Measurements from ENCODE around the gene CCT7. TPM values are rescaled to one million over a fixed set of nuclear protein-coding genes. Genes with fewer than 3 reads are reported as not detected.

The CCT7 gene
- total RNA-seq, 1 donor from 2014 or later, result 256 TPM

- Mint-ChIP-seq H3K27me3 (peaks cover 45% of the 10 kb centered on the region), H3K9me3 (ENCODE audit: low read depth) (no peaks in the 10 kb centered on the region), H3K27ac (no peak overlapping the region), H3K4me3 (ENCODE audit: low read depth) (no peak overlapping the region), H3K36me3 (ENCODE audit: insufficient read depth) (no peaks in the 10 kb centered on the region), H3K4me1 (ENCODE audit: low read depth) (peaks cover 3% of the 10 kb centered on the region)
- no peak for DNase-seq (ENCODE audit: low spot score, unreplicated experiment)
- TF ChIP-seq CTCF (IDR thresholded peaks at IDR 0.05; ENCODE audit: unreplicated experiment), result no peak
Observed at GRCh38 chr2:73267008-73267407, 32.9 kb downstream of the CCT7 start.

GRCh38 chr2:73268366-73268829 lies 34.3 kb downstream of the CCT7 start:
- Mint-ChIP-seq H3K4me3 (ENCODE audit: low read depth) (peak overlapping the region; percentile 53), H3K27ac (no peak overlapping the region), H3K4me1 (ENCODE audit: low read depth) (peaks cover 3% of the 10 kb centered on the region), H3K27me3 (peaks cover 46% of the 10 kb centered on the region), H3K36me3 (ENCODE audit: insufficient read depth) (no peaks in the 10 kb centered on the region), H3K9me3 (ENCODE audit: low read depth) (no peaks in the 10 kb centered on the region)
- DNase-seq (ENCODE audit: low spot score, unreplicated experiment), result no peak
- no peak for TF ChIP-seq CTCF (IDR thresholded peaks at IDR 0.05; ENCODE audit: unreplicated experiment)

GRCh38 chr2:73268830-73269685 lies 35.0 kb downstream of the CCT7 start:
- peaks cover 46% of the 10 kb centered on the region for H3K27me3 Mint-ChIP-seq

GRCh38 chr2:73269686-73270465 lies 35.8 kb downstream of the CCT7 start:
- TF ChIP-seq CTCF (IDR thresholded peaks at IDR 0.05; ENCODE audit: unreplicated experiment), result no peak
- no peaks in the 10 kb centered on the region for H3K9me3 Mint-ChIP-seq (ENCODE audit: low read depth)
- no peak for DNase-seq (ENCODE audit: low spot score, unreplicated experiment)
- no peak overlapping the region for H3K27ac Mint-ChIP-seq
- no peaks in the 10 kb centered on the region for H3K36me3 Mint-ChIP-seq (ENCODE audit: insufficient read depth)
- peaks cover 46% of the 10 kb centered on the region for H3K27me3 Mint-ChIP-seq
- no peak overlapping the region for H3K4me3 Mint-ChIP-seq (ENCODE audit: low read depth)
- H3K4me1 Mint-ChIP-seq (ENCODE audit: low read depth), result peaks cover 3% of the 10 kb centered on the region

More at GRCh38 chr2:73268830-73269685, 35.0 kb downstream of the CCT7 start:
- Mint-ChIP-seq H3K27ac (no peak overlapping the region), H3K36me3 (ENCODE audit: insufficient read depth) (no peaks in the 10 kb centered on the region), H3K9me3 (ENCODE audit: low read depth) (no peaks in the 10 kb centered on the region), H3K4me3 (ENCODE audit: low read depth) (peak overlapping the region; percentile 53), H3K4me1 (ENCODE audit: low read depth) (peaks cover 3% of the 10 kb centered on the region)
- no peak for DNase-seq (ENCODE audit: low spot score, unreplicated experiment)
- TF ChIP-seq CTCF (IDR thresholded peaks at IDR 0.05; ENCODE audit: unreplicated experiment), result peak; percentile 39

GRCh38 chr2:73272270-73272669 lies 38.2 kb downstream of the CCT7 start:
- no peaks in the 10 kb centered on the region for H3K9me3 Mint-ChIP-seq (ENCODE audit: low read depth)
- DNase-seq (ENCODE audit: low spot score, unreplicated experiment), result no peak
- H3K27me3 Mint-ChIP-seq, result peaks cover 39% of the 10 kb centered on the region
- no peak for TF ChIP-seq CTCF (IDR thresholded peaks at IDR 0.05; ENCODE audit: unreplicated experiment)
- no peak overlapping the region for H3K27ac Mint-ChIP-seq
- H3K36me3 Mint-ChIP-seq (ENCODE audit: insufficient read depth), result no peaks in the 10 kb centered on the region
- H3K4me1 Mint-ChIP-seq (ENCODE audit: low read depth), result peaks cover 3% of the 10 kb centered on the region
- H3K4me3 Mint-ChIP-seq (ENCODE audit: low read depth), result no peak overlapping the region
